ENCODE data around the gene PATE3. TPM values are rescaled to one million over a fixed set of nuclear protein-coding genes. Genes with fewer than 3 reads are reported as not detected.

Gene PATE3
- not detected in 2 replicates for total RNA-seq

GRCh38 chr11:125787827-125788226 is at the start of gene PATE3:
PATE3 (plus strand) TSS chr11:125788127; CDS start chr11:125788152, 25 bp downstream.

GRCh38 chr11:125745979-125746378 is 41.9 kb upstream of the PATE3 start, which contains the start of gene PATE1:
PATE1 (plus strand) TSS chr11:125746279; CDS start chr11:125746305, 26 bp downstream.

DNA sequence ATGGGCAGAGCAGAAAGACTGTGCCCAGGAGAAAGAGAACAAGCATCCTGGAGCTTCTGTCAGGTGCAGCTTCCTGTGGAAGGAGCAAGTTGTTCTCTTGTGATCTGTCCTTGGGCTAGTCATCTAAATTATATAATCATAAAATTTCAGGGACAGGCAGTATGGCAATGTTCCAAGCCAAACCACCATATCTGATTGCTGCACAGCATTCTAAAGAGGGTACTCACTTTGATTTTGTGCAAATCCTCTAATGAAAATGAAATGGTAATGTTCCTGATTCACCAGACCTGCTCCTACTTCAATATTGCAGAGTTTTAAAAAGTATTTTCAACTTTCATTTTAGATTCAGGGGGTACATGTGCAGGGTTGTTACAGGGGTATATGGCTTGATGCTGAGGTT is 9.2 kb upstream of the PATE3 start, which contains the start of gene PATE2:
TSS of gene PATE2 (minus strand) at position 101 of the 400 bp plus-strand sequence. CDS start at position 46, 55 bp downstream.

DNA sequence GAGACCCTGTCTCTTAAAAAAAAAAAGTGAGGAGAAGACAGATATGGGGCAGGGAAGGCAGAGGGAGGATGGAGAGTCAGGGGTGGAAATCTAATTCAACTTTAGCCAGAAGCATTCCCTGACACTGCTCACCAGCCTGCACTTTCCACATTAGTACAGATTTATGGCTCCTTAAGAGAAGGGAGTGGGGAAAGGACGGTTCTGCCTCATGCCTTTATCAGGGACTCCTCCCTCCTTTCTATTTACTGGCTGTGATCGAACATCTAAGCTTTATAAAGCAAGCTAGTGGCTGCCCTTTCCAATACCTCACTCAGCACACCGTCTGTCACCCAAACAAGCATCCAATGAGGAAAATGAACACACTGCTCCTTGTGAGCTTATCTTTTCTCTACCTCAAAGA is 45.1 kb downstream of the PATE3 start, which contains the start of gene PATE4:
TSS of gene PATE4 (plus strand) at position 301 of the 400 bp plus-strand sequence. CDS start at position 345, 44 bp downstream.

Other genes with a start within 250 kb of the PATE3 start
- 89.2 and 106 TPM in 2 replicates for gene EI24, start 218.7 kb upstream of the PATE3 start, total RNA-seq
- gene STT3A, start 195.3 kb upstream of the PATE3 start, total RNA-seq: 274 and 300 TPM in 2 replicates
- gene CHEK1, start 163.0 kb upstream of the PATE3 start, total RNA-seq: 28.0 and 61.2 TPM in 2 replicates
- not detected in 2 replicates for gene ACRV1, start 107.3 kb upstream of the PATE3 start, total RNA-seq
- not detected in 2 replicates for gene PATE1, start 41.8 kb upstream of the PATE3 start, total RNA-seq
- 0.12 and 0.22 TPM in 2 replicates for gene PATE2, start 9.3 kb upstream of the PATE3 start, total RNA-seq
- not detected in 2 replicates for gene PATE4, start 45.2 kb downstream of the PATE3 start, total RNA-seq
- gene HYLS1, start 99.5 kb downstream of the PATE3 start, total RNA-seq: 6.1 and 16.6 TPM in 2 replicates
- 13.9 and 14.9 TPM in 2 replicates for gene PUS3, start 115.1 kb downstream of the PATE3 start, total RNA-seq
- under 0.01 and 0.11 TPM in 2 replicates for gene DDX25, start 116.4 kb downstream of the PATE3 start, total RNA-seq
- gene VSIG10L2, start 157.9 kb downstream of the PATE3 start, total RNA-seq: 0.22 TPM in 1 of 2 replicates, not detected in the other